WTC11 (cell line): Measurements from ENCODE around the gene TMED10. TPM values are rescaled to one million over a fixed set of nuclear protein-coding genes. Genes with fewer than 3 reads are reported as not detected.

Source experiments
- ATAC-seq: fragments of 200-7000 bp; cut with Tn5 transposase; 2 replicates; pipeline ENCODE4 v1.10.0; 2021; ENCODE audit warnings: mild to moderate bottlenecking, moderate library complexity
- CTCF ChIA-PET: fragments of 300-600 bp; sonication (Branson Sonifier 250); formaldehyde crosslinking; loops from one replicate; lab custom pipeline; 2021; ENCODE audit warnings: antibody characterized with exemption; lab: Charles Lee
- POLR2A ChIA-PET: fragments of 350-600 bp; sonication (Branson Sonifier 250); formaldehyde crosslinking; loops from one replicate; lab custom pipeline; 2021; ENCODE audit warnings: antibody characterized with exemption; lab: Charles Lee
- DNase-seq: peaks from one replicate; pipeline ENCODE4 v3.0.0; 2021; ENCODE audit warnings: low spot score
- H3K27ac Mint-ChIP-seq: 2 replicates; pipeline ENCODE4 v1.8.0; 2021; ENCODE audit warnings: mixed read lengths
- H3K27me3 Mint-ChIP-seq: 2 replicates; pipeline ENCODE4 v1.8.0; 2021; ENCODE audit warnings: low read depth, mild to moderate bottlenecking, moderate library complexity, mixed read lengths
- H3K36me3 Mint-ChIP-seq: 2 replicates; pipeline ENCODE4 v1.8.0; 2021; ENCODE audit warnings: mixed read lengths
- H3K4me1 Mint-ChIP-seq: 2 replicates; pipeline ENCODE4 v1.8.0; 2022; ENCODE audit warnings: mixed read lengths
- H3K4me3 Mint-ChIP-seq: 2 replicates; pipeline ENCODE4 v1.8.0; 2021; ENCODE audit warnings: mild to moderate bottlenecking, moderate library complexity, mixed read lengths
- H3K9me3 Mint-ChIP-seq: 2 replicates; pipeline ENCODE4 v1.8.0; 2021; ENCODE audit warnings: mixed read lengths
- CREM ChIP-seq: sonication (generic); formaldehyde crosslinking; IDR thresholded peaks from 2 replicates; pipeline ENCODE4 v1.8.1; 2022; ENCODE audit warnings: mild to moderate bottlenecking, missing genetic modification reagents, moderate library complexity
- ELF4 ChIP-seq: sonication (generic); formaldehyde crosslinking; IDR thresholded peaks from 2 replicates; pipeline ENCODE4 v1.8.1; 2022; ENCODE audit warnings: low read depth, mild to moderate bottlenecking, moderate library complexity, missing genetic modification reagents
- FOXK1 ChIP-seq: sonication (generic); formaldehyde crosslinking; IDR thresholded peaks from 2 replicates; pipeline ENCODE4 v1.8.0; 2022; ENCODE audit warnings: mild to moderate bottlenecking, moderate library complexity, missing genetic modification reagents
- GTF2I ChIP-seq: fragments of 250-450 bp; sonication (Bioruptor Pico); conservative IDR thresholded peaks from 2 replicates; pipeline ENCODE4 v1.4.0; 2021; ENCODE audit warnings: mild to moderate bottlenecking
- JAZF1 ChIP-seq: fragments of 250-450 bp; sonication (Bioruptor Pico); IDR thresholded peaks from 2 replicates; pipeline ENCODE4 v1.9.0; 2021; ENCODE audit warnings: moderate library complexity, mild to moderate bottlenecking, inconsistent platforms
- MYBL2 ChIP-seq: sonication (generic); formaldehyde crosslinking; IDR thresholded peaks from 2 replicates; pipeline ENCODE4 v1.8.1; 2023; ENCODE audit warnings: mild to moderate bottlenecking, moderate library complexity, missing genetic modification reagents
- TEAD1 ChIP-seq: sonication (generic); formaldehyde crosslinking; IDR thresholded peaks from 2 replicates; pipeline ENCODE4 v1.8.0; 2022; ENCODE audit warnings: mild to moderate bottlenecking, missing genetic modification reagents
- ZNF317 ChIP-seq: sonication (generic); formaldehyde crosslinking; IDR thresholded peaks from 2 replicates; pipeline ENCODE4 v1.8.1; 2023; ENCODE audit warnings: low read depth, mild to moderate bottlenecking, moderate library complexity, missing genetic modification reagents, borderline replicate concordance
- ZNF416 ChIP-seq: fragments of 250-450 bp; sonication (Bioruptor Pico); IDR thresholded peaks from 2 replicates; pipeline ENCODE4 v1.9.0; 2021; ENCODE audit warnings: mild to moderate bottlenecking, inconsistent platforms
- total RNA-seq: library from RNA; stranded (reverse); gene quantifications from 3 replicates; pipeline ENCODE4 v1.2.3, GENCODE V29; 2021
- TF ChIP-seq, protein P1 (sequence below): fragments of 250-450 bp; sonication (Bioruptor Pico); IDR thresholded peaks from 2 replicates; pipeline ENCODE4 v1.8.0; 2021; ENCODE audit warnings: mild to moderate bottlenecking
- TF ChIP-seq, protein P2 (sequence below): sonication (generic); formaldehyde crosslinking; IDR thresholded peaks from 2 replicates; pipeline ENCODE4 v1.8.1; 2022; ENCODE audit warnings: mild to moderate bottlenecking, moderate library complexity, missing genetic modification reagents
- TF ChIP-seq, protein P3 (sequence below): sonication (generic); formaldehyde crosslinking; IDR thresholded peaks from 2 replicates; pipeline ENCODE4 v1.8.1; 2023; ENCODE audit warnings: mild to moderate bottlenecking, missing genetic modification reagents, moderate library complexity
- TF ChIP-seq, protein P4 (sequence below): sonication (generic); formaldehyde crosslinking; conservative IDR thresholded peaks from 2 replicates; pipeline ENCODE4 v1.8.1; 2023; ENCODE audit warnings: mild to moderate bottlenecking, low read depth, missing genetic modification reagents, moderate library complexity
- TF ChIP-seq, protein P5 (sequence below): fragments of 250-450 bp; sonication (Bioruptor Pico); IDR thresholded peaks from 2 replicates; pipeline ENCODE4 v1.9.0; 2021; ENCODE audit warnings: moderate library complexity, mild to moderate bottlenecking, inconsistent platforms, borderline replicate concordance
- TF ChIP-seq, protein P6 (sequence below): sonication (generic); formaldehyde crosslinking; IDR thresholded peaks from 2 replicates; pipeline ENCODE4 v1.8.1; 2023; ENCODE audit warnings: mild to moderate bottlenecking, moderate library complexity, missing genetic modification reagents
- TF ChIP-seq, protein P7 (sequence below): sonication (generic); formaldehyde crosslinking; conservative IDR thresholded peaks from 2 replicates; pipeline ENCODE4 v1.8.1; 2022; ENCODE audit warnings: mild to moderate bottlenecking, missing genetic modification reagents
- TF ChIP-seq, protein P8 (sequence below): sonication (generic); formaldehyde crosslinking; IDR thresholded peaks from 2 replicates; pipeline ENCODE4 v1.8.0; 2023; ENCODE audit warnings: missing genetic modification reagents
- TF ChIP-seq, protein P9 (sequence below): sonication (generic); formaldehyde crosslinking; IDR thresholded peaks from 2 replicates; pipeline ENCODE4 v1.8.0; 2022; ENCODE audit warnings: mild to moderate bottlenecking, missing genetic modification reagents

The TMED10 gene
- total RNA-seq, 1 experiment from 2014 or later = 234 TPM

DNA sequence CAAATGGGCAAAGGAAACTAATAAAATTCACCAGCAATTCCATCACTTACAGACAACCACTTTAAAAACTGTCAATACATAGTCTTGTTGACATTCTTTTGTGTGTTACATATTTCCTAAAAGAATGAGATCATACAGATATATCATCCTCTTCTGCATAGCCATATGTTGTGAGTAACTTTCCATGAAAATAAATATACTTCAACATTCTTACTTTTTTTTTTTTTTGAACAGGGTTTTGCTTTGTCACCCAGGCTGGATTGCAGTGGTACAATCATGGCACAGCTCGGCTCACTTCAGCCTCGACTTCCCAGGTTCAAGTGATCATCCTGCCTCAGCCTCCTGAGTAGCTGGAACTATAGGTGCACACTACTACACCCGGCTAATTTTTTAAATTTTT lies 86.1 kb downstream of the TMED10 start:
- peaks cover 50% of the 10 kb centered on the region for H3K36me3 Mint-ChIP-seq

More for the DNA sequence above, 86.1 kb downstream of the TMED10 start:
- ChIA-PET POLR2A (no interaction called here), CTCF (interaction anchor here (2.6 kb wide), 1 partner anchor 229 kb away, joined by 28 read pairs; no protein-coding TSS in a partner anchor)
- Mint-ChIP-seq H3K9me3 (no peaks in the 10 kb centered on the region), H3K4me3 (no peak overlapping the region), H3K27ac (no peak overlapping the region), H3K27me3 (no peaks in the 10 kb centered on the region), H3K4me1 (peaks cover 6% of the 10 kb centered on the region)
- ATAC-seq = no peak
- no peak for DNase-seq
- TF ChIP-seq, protein P1, sequence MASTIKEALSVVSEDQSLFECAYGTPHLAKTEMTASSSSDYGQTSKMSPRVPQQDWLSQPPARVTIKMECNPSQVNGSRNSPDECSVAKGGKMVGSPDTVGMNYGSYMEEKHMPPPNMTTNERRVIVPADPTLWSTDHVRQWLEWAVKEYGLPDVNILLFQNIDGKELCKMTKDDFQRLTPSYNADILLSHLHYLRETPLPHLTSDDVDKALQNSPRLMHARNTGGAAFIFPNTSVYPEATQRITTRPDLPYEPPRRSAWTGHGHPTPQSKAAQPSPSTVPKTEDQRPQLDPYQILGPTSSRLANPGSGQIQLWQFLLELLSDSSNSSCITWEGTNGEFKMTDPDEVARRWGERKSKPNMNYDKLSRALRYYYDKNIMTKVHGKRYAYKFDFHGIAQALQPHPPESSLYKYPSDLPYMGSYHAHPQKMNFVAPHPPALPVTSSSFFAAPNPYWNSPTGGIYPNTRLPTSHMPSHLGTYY (CRISPR knock-in tag) = no peak
- TF ChIP-seq TEAD1 (CRISPR knock-in tag) = no peak
- TF ChIP-seq, protein P2, sequence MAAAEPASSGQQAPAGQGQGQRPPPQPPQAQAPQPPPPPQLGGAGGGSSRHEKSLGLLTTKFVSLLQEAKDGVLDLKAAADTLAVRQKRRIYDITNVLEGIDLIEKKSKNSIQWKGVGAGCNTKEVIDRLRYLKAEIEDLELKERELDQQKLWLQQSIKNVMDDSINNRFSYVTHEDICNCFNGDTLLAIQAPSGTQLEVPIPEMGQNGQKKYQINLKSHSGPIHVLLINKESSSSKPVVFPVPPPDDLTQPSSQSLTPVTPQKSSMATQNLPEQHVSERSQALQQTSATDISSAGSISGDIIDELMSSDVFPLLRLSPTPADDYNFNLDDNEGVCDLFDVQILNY (CRISPR knock-in tag) = no peak
- TF ChIP-seq, protein P3, sequence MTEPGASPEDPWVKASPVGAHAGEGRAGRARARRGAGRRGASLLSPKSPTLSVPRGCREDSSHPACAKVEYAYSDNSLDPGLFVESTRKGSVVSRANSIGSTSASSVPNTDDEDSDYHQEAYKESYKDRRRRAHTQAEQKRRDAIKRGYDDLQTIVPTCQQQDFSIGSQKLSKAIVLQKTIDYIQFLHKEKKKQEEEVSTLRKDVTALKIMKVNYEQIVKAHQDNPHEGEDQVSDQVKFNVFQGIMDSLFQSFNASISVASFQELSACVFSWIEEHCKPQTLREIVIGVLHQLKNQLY (CRISPR knock-in tag) = no peak
- TF ChIP-seq, protein P4, sequence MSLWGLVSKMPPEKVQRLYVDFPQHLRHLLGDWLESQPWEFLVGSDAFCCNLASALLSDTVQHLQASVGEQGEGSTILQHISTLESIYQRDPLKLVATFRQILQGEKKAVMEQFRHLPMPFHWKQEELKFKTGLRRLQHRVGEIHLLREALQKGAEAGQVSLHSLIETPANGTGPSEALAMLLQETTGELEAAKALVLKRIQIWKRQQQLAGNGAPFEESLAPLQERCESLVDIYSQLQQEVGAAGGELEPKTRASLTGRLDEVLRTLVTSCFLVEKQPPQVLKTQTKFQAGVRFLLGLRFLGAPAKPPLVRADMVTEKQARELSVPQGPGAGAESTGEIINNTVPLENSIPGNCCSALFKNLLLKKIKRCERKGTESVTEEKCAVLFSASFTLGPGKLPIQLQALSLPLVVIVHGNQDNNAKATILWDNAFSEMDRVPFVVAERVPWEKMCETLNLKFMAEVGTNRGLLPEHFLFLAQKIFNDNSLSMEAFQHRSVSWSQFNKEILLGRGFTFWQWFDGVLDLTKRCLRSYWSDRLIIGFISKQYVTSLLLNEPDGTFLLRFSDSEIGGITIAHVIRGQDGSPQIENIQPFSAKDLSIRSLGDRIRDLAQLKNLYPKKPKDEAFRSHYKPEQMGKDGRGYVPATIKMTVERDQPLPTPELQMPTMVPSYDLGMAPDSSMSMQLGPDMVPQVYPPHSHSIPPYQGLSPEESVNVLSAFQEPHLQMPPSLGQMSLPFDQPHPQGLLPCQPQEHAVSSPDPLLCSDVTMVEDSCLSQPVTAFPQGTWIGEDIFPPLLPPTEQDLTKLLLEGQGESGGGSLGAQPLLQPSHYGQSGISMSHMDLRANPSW = no peak
- TF ChIP-seq CREM (CRISPR knock-in tag) = no peak
- TF ChIP-seq, protein P5, sequence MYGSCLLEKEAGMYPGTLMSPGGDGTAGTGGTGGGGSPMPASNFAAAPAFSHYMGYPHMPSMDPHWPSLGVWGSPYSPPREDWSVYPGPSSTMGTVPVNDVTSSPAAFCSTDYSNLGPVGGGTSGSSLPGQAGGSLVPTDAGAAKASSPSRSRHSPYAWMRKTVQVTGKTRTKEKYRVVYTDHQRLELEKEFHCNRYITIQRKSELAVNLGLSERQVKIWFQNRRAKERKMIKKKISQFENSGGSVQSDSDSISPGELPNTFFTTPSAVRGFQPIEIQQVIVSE = no peak
- TF ChIP-seq ELF4 (CRISPR knock-in tag) = no peak
- TF ChIP-seq, protein P6, sequence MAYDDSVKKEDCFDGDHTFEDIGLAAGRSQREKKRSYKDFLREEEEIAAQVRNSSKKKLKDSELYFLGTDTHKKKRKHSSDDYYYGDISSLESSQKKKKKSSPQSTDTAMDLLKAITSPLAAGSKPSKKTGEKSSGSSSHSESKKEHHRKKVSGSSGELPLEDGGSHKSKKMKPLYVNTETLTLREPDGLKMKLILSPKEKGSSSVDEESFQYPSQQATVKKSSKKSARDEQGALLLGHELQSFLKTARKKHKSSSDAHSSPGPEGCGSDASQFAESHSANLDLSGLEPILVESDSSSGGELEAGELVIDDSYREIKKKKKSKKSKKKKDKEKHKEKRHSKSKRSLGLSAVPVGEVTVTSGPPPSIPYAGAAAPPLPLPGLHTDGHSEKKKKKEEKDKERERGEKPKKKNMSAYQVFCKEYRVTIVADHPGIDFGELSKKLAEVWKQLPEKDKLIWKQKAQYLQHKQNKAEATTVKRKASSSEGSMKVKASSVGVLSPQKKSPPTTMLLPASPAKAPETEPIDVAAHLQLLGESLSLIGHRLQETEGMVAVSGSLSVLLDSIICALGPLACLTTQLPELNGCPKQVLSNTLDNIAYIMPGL = no peak
- TF ChIP-seq, protein P7, sequence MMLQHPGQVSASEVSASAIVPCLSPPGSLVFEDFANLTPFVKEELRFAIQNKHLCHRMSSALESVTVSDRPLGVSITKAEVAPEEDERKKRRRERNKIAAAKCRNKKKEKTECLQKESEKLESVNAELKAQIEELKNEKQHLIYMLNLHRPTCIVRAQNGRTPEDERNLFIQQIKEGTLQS = no peak
- TF ChIP-seq ZNF317 (CRISPR knock-in tag) = no peak
- TF ChIP-seq ZNF416 (CRISPR knock-in tag) = no peak
- no peak for TF ChIP-seq FOXK1 (CRISPR knock-in tag)
- TF ChIP-seq GTF2I (CRISPR knock-in tag) = no peak
- no peak for TF ChIP-seq MYBL2 (CRISPR knock-in tag)
- TF ChIP-seq, protein P8, sequence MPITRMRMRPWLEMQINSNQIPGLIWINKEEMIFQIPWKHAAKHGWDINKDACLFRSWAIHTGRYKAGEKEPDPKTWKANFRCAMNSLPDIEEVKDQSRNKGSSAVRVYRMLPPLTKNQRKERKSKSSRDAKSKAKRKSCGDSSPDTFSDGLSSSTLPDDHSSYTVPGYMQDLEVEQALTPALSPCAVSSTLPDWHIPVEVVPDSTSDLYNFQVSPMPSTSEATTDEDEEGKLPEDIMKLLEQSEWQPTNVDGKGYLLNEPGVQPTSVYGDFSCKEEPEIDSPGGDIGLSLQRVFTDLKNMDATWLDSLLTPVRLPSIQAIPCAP (CRISPR knock-in tag) = no peak
- no peak for TF ChIP-seq JAZF1 (CRISPR knock-in tag)
- TF ChIP-seq, protein P9, sequence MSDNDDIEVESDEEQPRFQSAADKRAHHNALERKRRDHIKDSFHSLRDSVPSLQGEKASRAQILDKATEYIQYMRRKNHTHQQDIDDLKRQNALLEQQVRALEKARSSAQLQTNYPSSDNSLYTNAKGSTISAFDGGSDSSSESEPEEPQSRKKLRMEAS (CRISPR knock-in tag) = no peak
